Measurements from ENCODE around the gene PTEN.
A peak's percentile ranks its signal among the peaks of the same experiment; 100 is the strongest.
"Not testable (repeated sequence)": the region's sequence is repeated elsewhere in the genome, so short reads cannot be mapped to it uniquely, and the experiment has no call there.

PTEN gene

GRCh38 chr10:87863053-87863943 lies at the start of gene PTEN, which contains the start of gene KLLN:
Gene PTEN (plus strand): TSS chr10:87863625. CDS start chr10:87864470, 845 bp downstream.
Gene KLLN (minus strand): TSS chr10:87863533. CDS start chr10:87862487, 1,046 bp downstream.
- DNase-seq: peak; percentile 98

GRCh38 chr10:87816163-87816897 lies 47.1 kb upstream of the PTEN start:
- peak; percentile 77 for DNase-seq

- peak; percentile 71 for DNase-seq
Measured at GRCh38 chr10:87816898-87817608, 46.4 kb upstream of the PTEN start.

- peak; percentile 95 for DNase-seq
Measured at GRCh38 chr10:87817609-87818504, 45.6 kb upstream of the PTEN start, which contains the start of gene ATAD1. Gene ATAD1 (minus strand): TSS chr10:87818226. CDS start chr10:87814599, 3,627 bp downstream.

- DNase-seq: peak; percentile 71
Measured at GRCh38 chr10:87818505-87819288, 44.7 kb upstream of the PTEN start.

GRCh38 chr10:87819289-87819585 lies 44.2 kb upstream of the PTEN start:
- no peak for DNase-seq

GRCh38 chr10:87826653-87827052 lies 36.8 kb upstream of the PTEN start:
- no peak for DNase-seq

- no peak for DNase-seq
Measured at GRCh38 chr10:87827681-87828080, 35.7 kb upstream of the PTEN start.

- not testable (repeated sequence) for DNase-seq
Measured at GRCh38 chr10:87829051-87829450, 34.4 kb upstream of the PTEN start.

GRCh38 chr10:87829986-87830729 lies 33.3 kb upstream of the PTEN start:
- no peak for DNase-seq

GRCh38 chr10:87836098-87836497 lies 27.3 kb upstream of the PTEN start:
- no peak for DNase-seq

- peak; percentile 79 for DNase-seq
Measured at GRCh38 chr10:87837445-87837844, 26.0 kb upstream of the PTEN start.

GRCh38 chr10:87838650-87839049 lies 24.8 kb upstream of the PTEN start:
- DNase-seq: no peak

- no peak for DNase-seq
Measured at GRCh38 chr10:87841186-87841585, 22.2 kb upstream of the PTEN start.

- no peak for DNase-seq
Measured at GRCh38 chr10:87842220-87842641, 21.2 kb upstream of the PTEN start.

- DNase-seq: no peak
Measured at GRCh38 chr10:87842776-87843497, 20.5 kb upstream of the PTEN start.

GRCh38 chr10:87843714-87844113 lies 19.7 kb upstream of the PTEN start:
- no peak for DNase-seq

- DNase-seq: peak; percentile 53
Measured at GRCh38 chr10:87844837-87845623, 18.4 kb upstream of the PTEN start.

GRCh38 chr10:87845624-87845998 lies 17.8 kb upstream of the PTEN start:
- DNase-seq: no peak

Data from OCI-M1 (cell line).